GM21381 (cell line): ENCODE measurements around the gene REXO4.
"Not testable (repeated sequence)": the region's sequence is repeated elsewhere in the genome, so short reads cannot be mapped to it uniquely, and the experiment has no call there.

ENCODE experiments used
- ATAC-seq: cut with Tn5 transposase; IDR thresholded peaks from one replicate; pipeline ENCODE4 v1.9.1; 2021; ENCODE audit warnings: mild to moderate bottlenecking, moderate library complexity; ENCODE audit not compliant: unreplicated experiment

REXO4 gene

GRCh38 chr9:133390713-133391112 lies 27.1 kb downstream of the REXO4 start:
- no peak for ATAC-seq

- no peak for ATAC-seq
Observed at GRCh38 chr9:133389562-133389961, 28.2 kb downstream of the REXO4 start.

GRCh38 chr9:133389025-133389557 lies 28.7 kb downstream of the REXO4 start:
- no peak for ATAC-seq

GRCh38 chr9:133387680-133388079 lies 30.1 kb downstream of the REXO4 start:
- ATAC-seq: no peak

- ATAC-seq: no peak
Observed at GRCh38 chr9:133386338-133386737, 31.5 kb downstream of the REXO4 start.

GRCh38 chr9:133385452-133385851 lies 32.4 kb downstream of the REXO4 start:
- ATAC-seq: no peak

GRCh38 chr9:133384736-133385321 lies 33.0 kb downstream of the REXO4 start:
- no peak for ATAC-seq

GRCh38 chr9:133383438-133383837 lies 34.4 kb downstream of the REXO4 start:
- no peak for ATAC-seq

- no peak for ATAC-seq
Observed at GRCh38 chr9:133382507-133383141, 35.2 kb downstream of the REXO4 start.

- ATAC-seq: no peak
Observed at GRCh38 chr9:133380734-133381133, 37.1 kb downstream of the REXO4 start.

- ATAC-seq: no peak
Observed at GRCh38 chr9:133379153-133380086, 38.4 kb downstream of the REXO4 start.

- no peak for ATAC-seq
Observed at GRCh38 chr9:133378408-133378962, 39.3 kb downstream of the REXO4 start.

GRCh38 chr9:133377721-133378216 lies 40.0 kb downstream of the REXO4 start:
- ATAC-seq: no peak

- not testable (repeated sequence) for ATAC-seq
Observed at GRCh38 chr9:133377280-133377679, 40.5 kb downstream of the REXO4 start.

GRCh38 chr9:133375724-133376654 lies 41.8 kb downstream of the REXO4 start, which contains the start of the genes STKLD1 and SURF4:
Gene STKLD1 (plus strand): TSS chr9:133376366. CDS start chr9:133376474, 108 bp downstream.
Gene SURF4 (minus strand): TSS chr9:133376060. CDS start chr9:133375969, 91 bp downstream.
- peak; percentile 89 for ATAC-seq

- peak; percentile 11 for ATAC-seq
Observed at GRCh38 chr9:133375116-133375723, 42.6 kb downstream of the REXO4 start.

GRCh38 chr9:133374612-133375115 lies 43.1 kb downstream of the REXO4 start:
- no peak for ATAC-seq

- ATAC-seq: no peak
Observed at GRCh38 chr9:133372144-133372543, 45.7 kb downstream of the REXO4 start.

GRCh38 chr9:133371261-133371711 lies 46.5 kb downstream of the REXO4 start:
- no peak for ATAC-seq
